Stimulated activated CD4-positive, alpha-beta T cell treated with anti-CD3 and anti-CD28 coated beads, Interleukin-4, amount 100 ng/mL, for 1 hour (primary cell): ENCODE measurements around the gene C1QTNF3.
"Not testable (repeated sequence)": the region's sequence is repeated elsewhere in the genome, so short reads cannot be mapped to it uniquely, and the experiment has no call there.

ENCODE experiments used
- DNase-seq: peaks from one replicate; pipeline ENCODE4 v3.0.0-alpha.2; 2020

Gene C1QTNF3

GRCh38 chr5:34017254-34017653, 25.8 kb downstream of the C1QTNF3 start:
- no peak for DNase-seq

GRCh38 chr5:34016750-34017149, 26.3 kb downstream of the C1QTNF3 start:
- no peak for DNase-seq

GRCh38 chr5:34016222-34016621, 26.8 kb downstream of the C1QTNF3 start:
- DNase-seq, result no peak

GRCh38 chr5:34015120-34015822, 27.7 kb downstream of the C1QTNF3 start:
- DNase-seq, result no peak

DNA sequence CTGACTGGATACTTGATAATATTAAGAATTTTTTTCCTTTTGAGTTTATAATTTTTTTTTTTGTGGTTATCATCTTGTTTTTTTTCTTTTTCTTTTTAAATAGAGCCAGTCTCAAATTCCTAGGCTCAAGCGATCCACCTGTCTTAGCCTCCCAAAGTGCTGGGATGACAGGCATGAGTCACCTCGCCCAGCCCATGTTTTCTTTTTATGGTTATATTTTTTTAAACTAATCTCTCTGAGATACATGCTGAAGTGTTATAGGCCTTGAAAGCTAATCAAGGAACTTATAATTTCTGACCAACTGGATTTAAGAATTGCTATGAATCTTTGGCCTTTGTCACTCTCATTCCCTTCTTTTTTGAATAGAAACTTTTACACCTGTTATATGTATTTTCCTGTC, 28.4 kb downstream of the C1QTNF3 start:
- no peak for DNase-seq

- no peak for DNase-seq
These were observed 29.5 kb downstream of the C1QTNF3 start for GRCh38 chr5:34013547-34013946.

DNA sequence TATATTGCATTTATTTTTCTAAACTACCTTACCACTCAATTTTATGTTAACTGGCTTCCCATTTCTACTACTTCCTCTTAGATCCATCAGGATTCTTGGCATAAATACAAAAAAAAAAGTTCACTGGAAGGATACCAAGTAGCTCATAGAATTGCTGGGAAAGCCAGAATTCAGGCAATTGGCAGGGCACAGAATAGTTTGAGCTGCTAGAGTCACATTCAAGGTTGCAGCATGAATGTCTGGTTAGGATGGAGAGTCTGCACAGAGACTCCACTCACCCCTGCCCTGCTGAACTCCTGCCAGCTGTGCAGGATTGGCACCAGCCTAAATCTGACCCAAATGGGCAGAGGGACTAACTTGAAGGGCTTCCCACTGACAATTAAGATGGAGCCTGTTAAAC, 30.2 kb downstream of the C1QTNF3 start:
- no peak for DNase-seq

GRCh38 chr5:34011536-34011935, 31.5 kb downstream of the C1QTNF3 start:
- no peak for DNase-seq

- DNase-seq, result not testable (repeated sequence)
These were observed 32.9 kb downstream of the C1QTNF3 start for GRCh38 chr5:34010146-34010545.

- DNase-seq, result no peak
These were observed 33.4 kb downstream of the C1QTNF3 start for GRCh38 chr5:34009610-34010009.

- no peak for DNase-seq
These were observed 34.2 kb downstream of the C1QTNF3 start for GRCh38 chr5:34008802-34009201.

GRCh38 chr5:34007621-34008600, 35.1 kb downstream of the C1QTNF3 start, which contains the start of gene AMACR:
Gene AMACR (minus strand): TSS chr5:34008050. CDS start chr5:34008019, 31 bp downstream.
- DNase-seq, result peak; percentile 91

DNA sequence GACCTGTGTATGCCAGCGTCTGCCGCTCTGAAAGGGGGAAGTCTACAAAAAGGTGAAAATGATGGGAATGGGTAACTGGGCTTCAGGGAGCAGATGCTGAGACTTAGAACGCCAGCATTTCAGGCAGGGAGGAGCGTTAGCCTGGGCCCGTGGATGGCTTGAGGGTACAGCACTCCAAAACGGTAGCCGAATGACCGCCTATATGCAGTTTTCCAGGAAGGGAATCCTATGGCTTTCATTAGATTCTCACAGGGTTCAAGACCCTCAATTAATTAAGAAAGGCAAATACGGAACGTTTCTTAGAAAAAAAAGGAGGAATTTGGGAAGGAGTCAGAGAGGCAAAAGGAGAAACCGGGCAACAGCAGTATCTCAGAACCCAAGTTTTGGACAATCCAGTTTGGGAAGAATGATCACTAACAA, 35.8 kb downstream of the C1QTNF3 start:
- no peak for DNase-seq

GRCh38 chr5:34005681-34006080, 37.3 kb downstream of the C1QTNF3 start:
- DNase-seq, result no peak

GRCh38 chr5:34005211-34005610, 37.8 kb downstream of the C1QTNF3 start:
- DNase-seq, result no peak

DNA sequence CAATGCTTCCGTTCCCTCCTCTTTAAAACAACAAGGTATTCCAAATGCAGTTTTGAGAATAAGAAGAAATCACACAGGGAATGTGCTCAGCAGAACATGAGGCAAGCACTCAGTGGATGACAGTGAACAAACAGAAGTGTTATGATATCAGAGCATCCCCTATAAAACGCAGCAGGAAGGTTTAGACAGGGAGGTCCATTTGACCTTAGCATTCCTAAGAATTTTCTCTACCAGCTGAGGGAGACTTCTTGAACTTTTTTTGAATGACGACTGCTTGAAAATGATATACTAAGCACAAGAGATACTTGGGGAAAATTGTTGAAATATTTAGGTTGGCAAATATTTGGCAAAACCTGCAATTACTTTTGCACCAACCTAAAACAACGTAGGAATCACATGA, 39.1 kb downstream of the C1QTNF3 start:
- DNase-seq, result no peak

DNA sequence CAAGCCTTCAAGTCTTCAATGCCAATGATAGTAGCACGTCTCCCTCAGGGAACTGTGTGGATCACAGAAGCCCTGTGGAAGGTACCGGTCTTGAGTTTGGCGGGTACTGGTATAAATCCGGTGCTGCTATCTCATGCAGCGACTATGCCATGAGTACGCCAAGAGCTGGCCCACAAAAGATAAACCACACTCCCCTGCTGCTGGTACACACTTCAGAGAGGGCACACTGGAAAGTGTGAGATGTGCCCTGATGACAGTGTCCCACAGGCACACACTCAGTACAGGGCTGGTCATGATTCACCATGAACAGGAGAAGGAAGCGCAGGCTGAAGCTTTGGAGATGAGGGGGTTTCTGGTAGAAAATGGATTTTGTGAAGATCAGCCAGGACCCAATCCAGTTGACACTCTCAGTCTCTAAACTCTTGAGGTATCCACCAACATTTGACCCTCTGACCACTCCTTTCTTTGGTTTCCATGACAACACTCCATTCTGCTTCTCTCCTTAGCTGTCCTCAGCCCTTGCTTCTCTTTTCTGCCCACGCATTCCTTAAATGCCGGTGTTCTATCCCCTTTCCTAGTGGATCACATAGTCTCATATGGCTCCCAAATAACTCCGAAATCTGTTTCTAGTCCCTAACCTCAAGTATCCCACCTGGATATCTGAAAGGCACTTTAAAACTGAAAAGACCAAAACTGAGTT, 40.2 kb downstream of the C1QTNF3 start:
- DNase-seq, result no peak

DNA sequence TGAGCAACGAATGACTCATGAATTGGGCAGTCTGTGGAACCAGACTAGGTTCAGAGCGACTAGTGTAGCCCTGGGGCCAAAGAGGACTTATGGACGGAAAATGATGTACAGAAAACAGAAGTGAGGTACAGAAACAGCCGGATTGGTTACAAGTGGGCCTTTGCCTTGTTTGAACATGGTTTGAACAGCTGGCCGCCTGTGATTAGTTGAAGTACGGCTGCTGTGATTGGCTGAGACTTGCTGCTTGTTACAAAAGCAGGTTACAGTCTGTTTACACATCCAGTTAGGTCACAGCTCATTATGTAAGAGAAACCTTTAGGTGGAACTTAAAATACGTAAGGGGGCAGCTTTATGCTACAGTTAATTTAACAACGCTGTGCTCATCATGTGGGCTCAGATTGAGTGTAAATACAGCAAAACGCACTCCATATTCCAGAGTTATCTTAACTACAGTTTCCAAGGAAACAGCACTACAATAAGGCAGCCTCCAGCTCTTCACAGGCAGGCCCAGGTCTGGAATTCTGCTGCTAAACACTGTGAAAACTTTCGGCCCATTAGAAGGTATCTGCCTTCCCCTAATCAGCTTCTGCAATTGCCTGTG, 41.7 kb downstream of the C1QTNF3 start:
- DNase-seq, result no peak

DNA sequence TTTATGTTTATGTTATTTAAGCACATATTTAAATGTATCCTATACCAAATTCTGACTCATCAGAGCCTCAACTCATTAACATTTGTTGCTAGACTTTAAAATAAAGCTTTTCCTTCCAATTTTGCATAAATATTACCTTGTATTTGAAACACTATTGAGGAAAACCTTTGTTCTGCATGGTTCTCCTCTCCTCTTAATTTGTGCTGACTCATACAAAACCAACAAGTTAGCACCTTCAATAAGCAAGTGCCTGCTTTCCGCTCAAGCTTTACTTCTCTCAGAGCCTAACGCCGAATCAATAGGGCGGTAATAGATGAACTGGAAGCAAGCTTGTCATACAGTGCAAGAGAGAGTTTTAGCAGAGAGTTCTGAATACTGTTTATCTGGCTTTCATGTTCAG, 43.0 kb downstream of the C1QTNF3 start:
- DNase-seq, result no peak

DNA sequence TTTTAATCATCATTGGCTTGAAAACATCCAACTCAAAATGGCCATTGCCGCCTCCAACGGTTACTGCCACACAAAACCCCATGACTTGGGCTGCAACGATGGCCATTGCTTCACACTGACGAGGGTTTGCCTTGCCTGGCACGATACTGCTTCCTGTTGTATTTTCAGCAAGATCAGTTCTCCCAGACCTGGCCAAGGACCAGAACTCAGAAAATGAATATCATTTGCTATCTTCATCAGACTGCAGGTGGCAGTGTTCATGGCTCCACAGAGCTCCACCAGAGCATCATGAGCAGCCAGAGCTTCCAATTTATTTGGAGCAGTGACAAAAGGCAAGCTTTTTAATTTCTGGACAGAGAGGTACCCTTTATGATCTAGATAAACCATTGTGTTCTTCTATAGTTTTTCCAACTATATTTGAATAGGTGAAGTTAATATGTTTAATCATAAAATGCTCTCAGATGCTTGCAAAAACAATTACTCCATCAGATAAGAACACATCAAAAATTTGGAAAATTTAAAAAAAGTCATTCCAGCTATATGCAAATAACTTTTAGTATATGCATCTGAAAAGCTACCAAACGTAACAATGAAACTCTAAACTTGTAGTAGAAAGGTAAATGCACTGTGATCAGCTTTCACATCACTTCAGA, 45.6 kb downstream of the C1QTNF3 start:
- no peak for DNase-seq

- DNase-seq, result no peak
These were observed 47.1 kb downstream of the C1QTNF3 start for GRCh38 chr5:33995865-33996264.

DNA sequence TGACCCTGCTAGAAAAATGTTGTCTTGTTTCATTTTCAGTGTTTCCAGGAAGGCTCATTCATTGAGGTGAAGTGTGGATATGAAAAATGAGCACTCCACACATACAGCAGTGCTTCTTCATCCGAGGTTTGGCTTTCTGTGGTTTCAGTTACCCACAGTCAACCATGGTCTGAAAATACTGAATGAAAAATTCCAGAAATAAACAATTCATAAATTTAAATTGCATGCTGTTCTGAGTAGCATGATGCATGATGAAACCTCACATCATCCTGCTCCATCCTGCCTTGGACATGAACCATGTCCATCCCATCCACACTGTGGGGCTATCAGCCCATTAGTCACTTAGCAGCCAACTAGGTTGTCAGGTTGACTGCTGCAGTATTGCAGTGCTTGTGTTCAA, 48.2 kb downstream of the C1QTNF3 start:
- DNase-seq, result no peak
